ENCODE measurements around the gene ERICH6B.

DNA sequence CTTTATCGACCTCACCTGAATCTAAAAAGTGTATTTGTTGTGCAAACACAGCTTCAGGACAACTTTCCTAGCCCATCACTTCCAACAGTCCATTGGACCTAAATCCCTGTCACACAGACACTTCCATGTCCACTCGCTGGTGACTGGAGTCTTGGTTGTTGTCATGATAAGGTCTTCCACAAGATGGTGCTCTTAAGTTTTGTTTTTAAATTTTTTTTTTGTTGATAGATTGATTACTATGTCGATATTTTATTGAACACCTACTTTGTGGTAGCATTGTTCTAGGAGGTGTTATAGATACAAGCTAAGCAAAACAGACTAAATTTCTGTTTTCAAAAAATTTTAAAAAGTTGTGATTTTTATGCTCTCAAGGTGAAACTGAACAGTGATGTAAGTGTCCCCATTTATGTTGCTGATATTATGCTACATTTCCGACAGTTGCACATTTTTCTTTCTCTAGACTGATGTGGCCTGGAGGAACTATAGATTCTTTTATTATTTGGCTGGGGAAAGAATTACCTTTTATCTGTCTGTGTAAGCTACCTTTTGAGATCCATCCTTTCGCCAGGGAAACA, 8.1 kb upstream of the ERICH6B start:
- TF ChIP-seq, protein P1, sequence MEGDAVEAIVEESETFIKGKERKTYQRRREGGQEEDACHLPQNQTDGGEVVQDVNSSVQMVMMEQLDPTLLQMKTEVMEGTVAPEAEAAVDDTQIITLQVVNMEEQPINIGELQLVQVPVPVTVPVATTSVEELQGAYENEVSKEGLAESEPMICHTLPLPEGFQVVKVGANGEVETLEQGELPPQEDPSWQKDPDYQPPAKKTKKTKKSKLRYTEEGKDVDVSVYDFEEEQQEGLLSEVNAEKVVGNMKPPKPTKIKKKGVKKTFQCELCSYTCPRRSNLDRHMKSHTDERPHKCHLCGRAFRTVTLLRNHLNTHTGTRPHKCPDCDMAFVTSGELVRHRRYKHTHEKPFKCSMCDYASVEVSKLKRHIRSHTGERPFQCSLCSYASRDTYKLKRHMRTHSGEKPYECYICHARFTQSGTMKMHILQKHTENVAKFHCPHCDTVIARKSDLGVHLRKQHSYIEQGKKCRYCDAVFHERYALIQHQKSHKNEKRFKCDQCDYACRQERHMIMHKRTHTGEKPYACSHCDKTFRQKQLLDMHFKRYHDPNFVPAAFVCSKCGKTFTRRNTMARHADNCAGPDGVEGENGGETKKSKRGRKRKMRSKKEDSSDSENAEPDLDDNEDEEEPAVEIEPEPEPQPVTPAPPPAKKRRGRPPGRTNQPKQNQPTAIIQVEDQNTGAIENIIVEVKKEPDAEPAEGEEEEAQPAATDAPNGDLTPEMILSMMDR (IDR thresholded peaks at IDR 0.05), result peak in 2 of 7 experiments; percentile 10 to 29
- TF ChIP-seq EP300 (IDR thresholded peaks at IDR 0.05) (no peak), POLR2A (IDR thresholded peaks at IDR 0.05) (no peak)

All from stomach (tissue), 4 donors.